PC-9 (cell line): ENCODE results near the gene GLRX3. TPM values are rescaled to one million over a fixed set of nuclear protein-coding genes. Genes with fewer than 3 reads are reported as not detected.

Source experiments
- BruUV-seq: library from RNA; stranded (reverse); fragments of 400-500 nt; replicated peaks from 2 replicates; lab custom pipeline; 2021; lab: Mats Ljungman, UMichigan
- CTCF ChIA-PET: fragments of 300-600 bp; sonication (Branson Sonifier 250); formaldehyde crosslinking; loops from one replicate; lab custom pipeline; 2022; ENCODE audit warnings: antibody characterized with exemption; lab: Charles Lee
- POLR2A ChIA-PET: fragments of 300-600 bp; sonication (Branson Sonifier 250); formaldehyde crosslinking; loops from one replicate; lab custom pipeline; 2022; ENCODE audit warnings: antibody characterized with exemption; ENCODE audit not compliant: unreplicated experiment; lab: Charles Lee
- DNase-seq, 2 experiments: peaks; one replicate each; pipeline versions ENCODE4 v3.0.0 to v3.0.0-alpha.2; 2015 to 2022; ENCODE audit warnings: mixed read lengths in 1 of 2
- H2AFZ ChIP-seq: fragments of 200-600 bp; sonication (generic); 2 replicates; pipeline ENCODE4 v1.8.1; 2017; ENCODE audit warnings: antibody characterized with exemption
- H3F3A ChIP-seq: fragments of 200-600 bp; sonication (generic); 2 replicates; pipeline ENCODE4 v1.8.1; 2017; ENCODE audit warnings: antibody characterized with exemption, mild to moderate bottlenecking, low read depth; ENCODE audit not compliant: insufficient read depth
- H3K27ac ChIP-seq: fragments of 200-600 bp; sonication (generic); 2 replicates; pipeline ENCODE4 v1.6.1; 2016; ENCODE audit warnings: mixed run types
- H3K27me3 ChIP-seq: fragments of 200-600 bp; sonication (generic); 2 replicates; pipeline ENCODE4 v1.6.1; 2016; ENCODE audit warnings: low read depth, mixed run types; ENCODE audit not compliant: insufficient read depth
- H3K36me3 ChIP-seq: fragments of 200-600 bp; sonication (generic); 2 replicates; pipeline ENCODE4 v1.6.1; 2016; ENCODE audit warnings: low read depth, mixed run types
- H3K4me1 ChIP-seq: fragments of 200-600 bp; sonication (generic); replicated peaks from 2 replicates; pipeline ENCODE4 v1.6.1; 2016; ENCODE audit warnings: mixed run types; ENCODE audit not compliant: insufficient read depth
- H3K4me2 ChIP-seq: fragments of 200-600 bp; sonication (generic); 2 replicates; pipeline ENCODE4 v1.6.1; 2017; ENCODE audit warnings: mixed run types
- H3K4me3 ChIP-seq: fragments of 200-600 bp; sonication (generic); 2 replicates; pipeline ENCODE4 v1.6.1; 2016; ENCODE audit warnings: mixed run types
- H3K79me2 ChIP-seq: fragments of 200-600 bp; sonication (generic); 2 replicates; pipeline ENCODE4 v1.6.1; 2017; ENCODE audit warnings: low read depth, mixed run types
- H3K9me2 ChIP-seq: fragments of 200-600 bp; sonication (generic); 2 replicates; pipeline ENCODE4 v1.8.1; 2017; ENCODE audit warnings: mild to moderate bottlenecking; ENCODE audit not compliant: insufficient read depth
- H3K9me3 ChIP-seq: fragments of 200-600 bp; sonication (generic); 2 replicates; pipeline ENCODE4 v1.8.1; 2016; ENCODE audit warnings: low read depth; ENCODE audit not compliant: insufficient read depth
- H4K20me1 ChIP-seq: fragments of 200-600 bp; sonication (generic); 2 replicates; pipeline ENCODE4 v1.8.1; 2017; ENCODE audit not compliant: insufficient read depth
- EZH2 ChIP-seq: fragments of 200-600 bp; sonication (generic); IDR thresholded peaks from 2 replicates; pipeline ENCODE4 v1.8.0; 2017; ENCODE audit warnings: antibody characterized with exemption, low read depth
- intact Hi-C: fragments of 100-400 bp; cut with micrococcal nuclease; formaldehyde crosslinking; loops from one replicate; pipeline ENCODE4 v1.10.0; 2022; ENCODE audit not compliant: unreplicated experiment
- total RNA-seq: library from RNA; stranded (reverse); gene quantifications from 2 replicates; pipeline ENCODE4 v1.2.3, GENCODE V29; 2021
- TF ChIP-seq, protein P1 (sequence below): fragments of 200-600 bp; sonication (generic); conservative IDR thresholded peaks from 2 replicates; pipeline ENCODE4 v1.6.1; 2017; ENCODE audit warnings: mixed run types, antibody characterized with exemption, mild to moderate bottlenecking, moderate library complexity

GLRX3 gene
- total RNA-seq, 1 experiment from 2014 or later: 78.0 TPM

DNA sequence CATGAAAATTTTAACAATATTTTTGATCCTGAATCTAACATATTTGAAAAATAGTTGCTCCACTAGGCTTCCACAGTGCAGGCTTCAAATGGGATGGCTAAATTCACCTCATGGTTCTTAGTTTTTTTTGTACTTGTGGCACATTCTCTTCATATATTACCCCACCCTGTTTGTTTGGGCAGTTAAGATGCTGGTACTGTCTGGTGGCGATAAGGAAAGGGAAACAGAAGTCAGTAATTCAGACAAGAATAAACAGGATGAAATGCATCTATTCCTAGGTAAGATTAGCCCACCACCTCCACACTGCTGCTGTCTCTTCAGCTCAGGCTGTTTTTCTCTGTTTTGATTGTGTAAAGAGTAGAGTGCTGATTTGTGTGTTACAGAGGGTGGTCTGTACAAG lies 44.2 kb downstream of the GLRX3 start:
- H2AFZ ChIP-seq: no peak overlapping the region
- H3K36me3 ChIP-seq: no peaks in the 10 kb centered on the region
- H3K9me3 ChIP-seq: no peaks in the 10 kb centered on the region
- no peak overlapping the region for H3K4me2 ChIP-seq
- no peaks in the 10 kb centered on the region for H3K4me1 ChIP-seq
- ChIA-PET POLR2A (no interaction called here), CTCF (no interaction called here)
- no peaks in the 10 kb centered on the region for H3K9me2 ChIP-seq
- H3F3A ChIP-seq: no peaks in the 10 kb centered on the region
- no TSS peak for BruUV-seq
- no peaks in the 10 kb centered on the region for H4K20me1 ChIP-seq
- no peaks in the 10 kb centered on the region for H3K79me2 ChIP-seq
- intact Hi-C loops: no loop called here
- no peak for DNase-seq
- H3K27ac ChIP-seq: no peak overlapping the region
- TF ChIP-seq EZH2: no peak
- TF ChIP-seq, protein P1, sequence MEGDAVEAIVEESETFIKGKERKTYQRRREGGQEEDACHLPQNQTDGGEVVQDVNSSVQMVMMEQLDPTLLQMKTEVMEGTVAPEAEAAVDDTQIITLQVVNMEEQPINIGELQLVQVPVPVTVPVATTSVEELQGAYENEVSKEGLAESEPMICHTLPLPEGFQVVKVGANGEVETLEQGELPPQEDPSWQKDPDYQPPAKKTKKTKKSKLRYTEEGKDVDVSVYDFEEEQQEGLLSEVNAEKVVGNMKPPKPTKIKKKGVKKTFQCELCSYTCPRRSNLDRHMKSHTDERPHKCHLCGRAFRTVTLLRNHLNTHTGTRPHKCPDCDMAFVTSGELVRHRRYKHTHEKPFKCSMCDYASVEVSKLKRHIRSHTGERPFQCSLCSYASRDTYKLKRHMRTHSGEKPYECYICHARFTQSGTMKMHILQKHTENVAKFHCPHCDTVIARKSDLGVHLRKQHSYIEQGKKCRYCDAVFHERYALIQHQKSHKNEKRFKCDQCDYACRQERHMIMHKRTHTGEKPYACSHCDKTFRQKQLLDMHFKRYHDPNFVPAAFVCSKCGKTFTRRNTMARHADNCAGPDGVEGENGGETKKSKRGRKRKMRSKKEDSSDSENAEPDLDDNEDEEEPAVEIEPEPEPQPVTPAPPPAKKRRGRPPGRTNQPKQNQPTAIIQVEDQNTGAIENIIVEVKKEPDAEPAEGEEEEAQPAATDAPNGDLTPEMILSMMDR: no peak
- no peak overlapping the region for H3K4me3 ChIP-seq
- no peaks in the 10 kb centered on the region for H3K27me3 ChIP-seq

DNA sequence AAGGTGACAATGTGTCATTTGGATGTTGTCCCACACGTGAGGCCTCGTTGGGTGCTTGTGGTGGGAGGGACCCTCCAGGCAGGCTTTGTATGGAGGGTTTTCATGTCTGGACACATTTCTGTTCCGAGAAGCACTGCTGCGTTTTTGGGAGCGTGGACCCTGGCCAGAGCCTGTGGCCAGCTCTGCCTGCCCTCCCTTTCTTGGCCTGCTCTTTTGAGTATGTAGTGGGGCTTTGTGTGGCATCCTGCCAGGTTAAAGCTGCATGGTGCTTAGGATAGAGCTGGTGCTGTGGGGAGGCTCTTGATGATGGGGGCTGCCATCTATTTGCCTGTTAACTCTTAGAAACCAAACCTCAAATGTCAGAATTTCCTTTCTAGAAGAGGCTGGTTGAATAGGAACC lies 45.7 kb downstream of the GLRX3 start:
- DNase-seq: no peak
- TF ChIP-seq, protein P1: no peak
- TF ChIP-seq EZH2: no peak
- intact Hi-C loops: no loop called here
- H3F3A ChIP-seq: no peaks in the 10 kb centered on the region
- H3K4me1 ChIP-seq: no peaks in the 10 kb centered on the region
- no peaks in the 10 kb centered on the region for H3K36me3 ChIP-seq
- no TSS peak for BruUV-seq
- H3K4me3 ChIP-seq: no peak overlapping the region
- ChIA-PET POLR2A (no interaction called here), CTCF (no interaction called here)
- H3K27me3 ChIP-seq: no peaks in the 10 kb centered on the region
- H3K9me3 ChIP-seq: no peaks in the 10 kb centered on the region
- no peak overlapping the region for H3K27ac ChIP-seq
- no peak overlapping the region for H3K4me2 ChIP-seq
- H4K20me1 ChIP-seq: no peaks in the 10 kb centered on the region
- no peaks in the 10 kb centered on the region for H3K79me2 ChIP-seq
- H3K9me2 ChIP-seq: no peaks in the 10 kb centered on the region
- no peak overlapping the region for H2AFZ ChIP-seq

DNA sequence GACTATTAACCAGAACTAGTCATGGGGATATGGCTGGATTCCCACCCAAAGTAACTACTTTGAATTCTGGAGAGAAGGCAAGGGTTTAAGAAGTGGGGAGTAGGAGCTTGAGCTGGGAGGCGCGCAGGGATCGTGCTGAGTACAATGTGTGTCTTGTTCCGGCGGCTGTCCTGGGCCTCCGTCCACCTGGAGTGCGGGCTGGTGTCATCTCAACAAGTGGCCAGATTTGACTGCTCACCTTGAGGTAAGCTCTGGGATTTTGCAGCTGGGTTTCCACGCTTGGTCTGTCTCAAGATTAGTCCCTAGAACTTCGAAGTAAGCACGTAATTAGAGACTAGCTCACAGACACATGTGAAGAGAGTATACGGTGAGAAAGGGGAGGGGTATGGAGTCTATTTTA lies 49.4 kb downstream of the GLRX3 start:
- no peak for DNase-seq
- Histone ChIP-seq H3K9me2 (no peaks in the 10 kb centered on the region), H4K20me1 (no peaks in the 10 kb centered on the region), H3K79me2 (no peaks in the 10 kb centered on the region), H2AFZ (no peak overlapping the region), H3K36me3 (no peaks in the 10 kb centered on the region), H3K4me1 (no peaks in the 10 kb centered on the region), H3K4me2 (no peak overlapping the region), H3F3A (no peaks in the 10 kb centered on the region), H3K4me3 (no peak overlapping the region), H3K27ac (no peak overlapping the region), H3K27me3 (no peaks in the 10 kb centered on the region), H3K9me3 (no peaks in the 10 kb centered on the region)
- ChIA-PET CTCF (no interaction called here), POLR2A (no interaction called here)
- no TSS peak for BruUV-seq
- intact Hi-C loops: no loop called here
- TF ChIP-seq, protein P1: no peak
- TF ChIP-seq EZH2: no peak
